Adipose tissue (tissue), 3 donors: Measurements from ENCODE around the gene COG3. TPM values are rescaled to one million over a fixed set of nuclear protein-coding genes. Genes with fewer than 3 reads are reported as not detected.
"Not testable (repeated sequence)": the region's sequence is repeated elsewhere in the genome, so short reads cannot be mapped to it uniquely, and the experiment has no call there.

ENCODE experiments used
- H3K27ac ChIP-seq: one replicate; pipeline ENCODE4 v1.5.1; 2013; ENCODE audit warnings: low read depth, low read length
- WGBS, 3 donors: extraction: QIAGEN DNeasy Blood & Tissue Kit; methylation state at CpG; one replicate each; pipeline ENCODE4 v1.1.7; 2013; 5-methylcytosine and 5-hydroxymethylcytosine counted together
- polyA plus RNA-seq, 3 donors: library from polyadenylated mRNA; stranded (reverse); fragments of 200-250 nt; gene quantifications; one replicate each; pipeline ENCODE4 v1.2.3, GENCODE V29; 2013
- donor health status: healthy with polysubstance abuse.
- donor health status: Bipolar disorder and iron deficiency.
- donor health status: healthy.

Gene COG3
- 10 to 100 TPM; 11.1 to 15.4 (median 11.6) TPM for polyA plus RNA-seq

- 0% methylated on average over 60 to 63 of the region's 63 CpGs for WGBS, 3 donors
- peak within 1 kb of the TSS; percentile 68 for H3K27ac ChIP-seq
These were observed at the start of gene COG3 for GRCh38 chr13:45464687-45465453. Gene COG3, plus strand, starts transcription at chr13:45464939. Its CDS starts 98 bp downstream, at chr13:45465037.

- 81 to 86% (median 82%) methylated on average over 1 of the region's 1 CpG for WGBS, 3 donors
These were observed 49.6 kb upstream of the COG3 start for GRCh38 chr13:45415112-45415511.

GRCh38 chr13:45416516-45417128, 48.1 kb upstream of the COG3 start:
- H3K27ac ChIP-seq = no peak overlapping the region
- 41 to 45% (median 44%) methylated on average over 10 of the region's 10 CpGs for WGBS, 3 donors

More at GRCh38 chr13:45415112-45415511, 49.6 kb upstream of the COG3 start:
- H3K27ac ChIP-seq = no peak overlapping the region

GRCh38 chr13:45417790-45418534, 46.8 kb upstream of the COG3 start, which contains the start of gene SLC25A30:
Gene SLC25A30, minus strand, starts transcription at chr13:45418373. Its CDS starts 6,948 bp downstream, at chr13:45411425.
- WGBS, 3 donors = 0 to 1% (median 0%) methylated on average over 57 to 64 of the region's 64 CpGs
- H3K27ac ChIP-seq = peak within 1 kb of the TSS; percentile 12

GRCh38 chr13:45419389-45419788, 45.4 kb upstream of the COG3 start:
- WGBS, 3 donors = 96 to 98% (median 96%) methylated on average over 16 of the region's 16 CpGs
- H3K27ac ChIP-seq = not testable (repeated sequence)

- no peak overlapping the region for H3K27ac ChIP-seq
- WGBS, 3 donors = 86 to 100% (median 93%) methylated on average over 1 of the region's 1 CpG
These were observed 44.8 kb upstream of the COG3 start for GRCh38 chr13:45419945-45420344.

GRCh38 chr13:45422731-45423292, 41.9 kb upstream of the COG3 start:
- H3K27ac ChIP-seq = no peak overlapping the region
- WGBS, 3 donors = 73 to 79% (median 75%) methylated on average over 3 of the region's 3 CpGs

GRCh38 chr13:45426056-45426841, 38.5 kb upstream of the COG3 start:
- WGBS, 3 donors = 73 to 84% (median 78%) methylated on average over 16 of the region's 16 CpGs
- H3K27ac ChIP-seq = not testable (repeated sequence)

GRCh38 chr13:45432737-45433380, 31.9 kb upstream of the COG3 start:
- no peak overlapping the region for H3K27ac ChIP-seq

GRCh38 chr13:45433381-45433790, 31.4 kb upstream of the COG3 start:
- WGBS, 3 donors = 27 to 79% (median 71%) methylated on average over 5 of the region's 5 CpGs
- no peak overlapping the region for H3K27ac ChIP-seq

More at GRCh38 chr13:45432737-45433380, 31.9 kb upstream of the COG3 start:
- 77 to 94% (median 91%) methylated on average over 6 of the region's 6 CpGs for WGBS, 3 donors

GRCh38 chr13:45434556-45435371, 30.0 kb upstream of the COG3 start:
- 78 to 90% (median 84%) methylated on average over 8 of the region's 8 CpGs for WGBS, 3 donors
- no peak overlapping the region for H3K27ac ChIP-seq

GRCh38 chr13:45436332-45436731, 28.4 kb upstream of the COG3 start:
- no peak overlapping the region for H3K27ac ChIP-seq
- 86 to 88% (median 87%) methylated on average over 9 of the region's 9 CpGs for WGBS, 3 donors

GRCh38 chr13:45436953-45437352, 27.8 kb upstream of the COG3 start:
- 87 to 92% (median 90%) methylated on average over 4 of the region's 4 CpGs for WGBS, 3 donors
- no peak overlapping the region for H3K27ac ChIP-seq

GRCh38 chr13:45437947-45438346, 26.8 kb upstream of the COG3 start:
- no peak overlapping the region for H3K27ac ChIP-seq
- 74 to 85% (median 85%) methylated on average over 4 of the region's 4 CpGs for whole genome bisulfite sequencing, 3 donors

- WGBS, 3 donors = 92% methylated on average over 4 of the region's 4 CpGs
- no peak overlapping the region for H3K27ac ChIP-seq
These were observed 25.7 kb upstream of the COG3 start for GRCh38 chr13:45439008-45439407.

- 70 to 79% (median 75%) methylated on average over 3 of the region's 3 CpGs for WGBS, 3 donors
- no peak overlapping the region for H3K27ac ChIP-seq
These were observed 24.8 kb upstream of the COG3 start for GRCh38 chr13:45439781-45440462.
